ENCODE measurements around the gene ALOX12B.
"Not testable (repeated sequence)": the region's sequence is repeated elsewhere in the genome, so short reads cannot be mapped to it uniquely, and the experiment has no call there.

Gene ALOX12B

GRCh38 chr17:8044819-8045810 is 42.4 kb downstream of the ALOX12B start:
- DNase-seq (ENCODE audit: low spot score): no peak

GRCh38 chr17:8041979-8042378 is 45.5 kb downstream of the ALOX12B start:
- DNase-seq (ENCODE audit: low spot score): no peak

GRCh38 chr17:8041249-8041928 is 46.1 kb downstream of the ALOX12B start:
- DNase-seq (ENCODE audit: low spot score): peak; percentile 68

- no peak for DNase-seq (ENCODE audit: low spot score)
These were observed 47.8 kb downstream of the ALOX12B start for GRCh38 chr17:8039611-8040168.

GRCh38 chr17:8038954-8039610 is 48.4 kb downstream of the ALOX12B start, which contains the start of gene ALOX15B:
Gene ALOX15B (plus strand): TSS chr17:8039059. CDS start chr17:8039156, 97 bp downstream.
- no peak for DNase-seq (ENCODE audit: low spot score)

GRCh38 chr17:8032442-8032841 is 55.1 kb downstream of the ALOX12B start:
- no peak for DNase-seq (ENCODE audit: low spot score)

- no peak for DNase-seq (ENCODE audit: low spot score)
These were observed 55.6 kb downstream of the ALOX12B start for GRCh38 chr17:8031950-8032349.

GRCh38 chr17:8031261-8031661 is 56.3 kb downstream of the ALOX12B start:
- no peak for DNase-seq (ENCODE audit: low spot score)

GRCh38 chr17:8029121-8029520 is 58.4 kb downstream of the ALOX12B start:
- peak; percentile 86 for DNase-seq (ENCODE audit: low spot score)

- no peak for DNase-seq (ENCODE audit: low spot score)
These were observed 62.2 kb downstream of the ALOX12B start for GRCh38 chr17:8025176-8025911.

GRCh38 chr17:8024161-8024560 is 63.4 kb downstream of the ALOX12B start:
- DNase-seq (ENCODE audit: low spot score): not testable (repeated sequence)
